ENCODE measurements around the gene TNXB.
"Not testable (repeated sequence)": the region's sequence is repeated elsewhere in the genome, so short reads cannot be mapped to it uniquely, and the experiment has no call there.

The TNXB gene

DNA sequence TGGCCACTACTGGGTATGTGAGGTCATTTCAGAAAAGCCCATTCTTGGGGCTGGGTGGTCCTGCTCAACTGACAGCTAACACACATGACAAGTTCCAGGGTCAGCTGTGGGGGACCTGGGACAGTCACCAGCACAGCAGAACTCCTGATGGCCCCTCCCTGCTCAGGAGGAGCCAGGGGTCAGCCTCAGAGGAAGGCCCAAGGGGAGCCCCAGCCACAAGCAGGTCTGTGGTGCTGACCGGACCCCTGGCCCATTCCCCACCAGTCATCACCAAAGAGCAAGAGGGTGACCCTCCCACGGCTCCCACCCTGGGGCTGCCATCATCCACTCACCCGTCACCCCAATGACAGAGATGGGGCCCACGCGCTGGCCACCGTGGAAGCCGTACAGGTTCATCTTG lies 52.9 kb downstream of the TNXB start:
- FAIRE-seq, result no peak

DNA sequence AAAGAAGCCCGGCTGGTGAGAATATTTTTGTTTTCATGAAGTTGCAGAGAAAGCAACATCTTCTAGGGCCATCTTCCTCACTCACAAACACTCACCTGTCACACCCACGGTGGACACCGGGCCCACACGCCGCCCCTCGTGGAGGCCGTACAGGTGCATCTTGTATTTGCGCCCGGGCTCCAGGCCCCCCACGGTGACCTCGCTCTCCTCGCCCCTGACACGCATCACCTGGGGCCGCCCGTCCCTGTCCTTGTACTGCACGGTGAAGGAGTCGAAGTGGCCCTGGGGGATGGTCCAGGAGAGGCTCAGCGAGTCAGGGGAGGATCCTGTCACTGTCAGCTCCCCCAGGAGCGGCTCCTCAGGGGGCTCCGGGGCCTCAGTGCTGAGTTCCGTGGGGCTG lies 53.4 kb downstream of the TNXB start:
- not testable (repeated sequence) for FAIRE-seq

DNA sequence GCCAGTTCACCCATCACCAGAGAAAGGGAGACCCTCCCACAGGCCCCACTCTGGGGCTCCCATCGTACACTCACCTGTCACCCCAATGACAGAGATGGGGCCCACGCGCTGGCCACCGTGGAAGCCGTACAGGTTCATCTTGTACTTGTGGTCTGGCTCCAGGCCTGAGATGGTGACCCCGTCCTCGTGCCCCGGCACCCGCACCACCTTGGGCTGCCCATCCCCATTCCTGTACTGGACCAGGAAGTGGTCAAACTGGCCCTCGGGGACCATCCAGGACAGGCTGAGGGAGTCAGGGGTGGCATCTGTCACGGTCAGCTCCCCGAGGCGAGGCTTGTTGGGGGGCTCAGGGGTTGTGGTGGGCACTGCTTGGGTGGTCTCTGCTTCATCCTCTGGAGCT lies 55.8 kb downstream of the TNXB start:
- not testable (repeated sequence) for FAIRE-seq

DNA sequence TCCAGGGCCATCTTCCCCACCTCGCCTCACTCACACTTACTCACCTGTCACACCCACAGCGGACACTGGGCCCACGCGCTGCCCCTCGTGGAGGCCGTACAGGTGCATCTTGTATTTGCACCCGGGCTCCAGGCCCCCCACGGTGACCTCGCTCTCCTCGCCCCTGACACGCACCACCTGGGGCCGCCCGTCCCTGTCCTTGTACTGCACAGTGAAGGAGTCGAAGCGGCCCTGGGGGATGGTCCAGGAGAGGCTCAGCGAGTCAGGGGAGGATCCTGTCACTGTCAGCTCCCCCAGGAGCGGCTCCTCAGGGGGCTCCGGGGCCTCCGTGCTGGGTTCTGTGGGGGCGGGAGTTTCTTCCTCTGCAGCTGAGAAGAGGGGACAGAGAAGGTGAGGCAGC lies 56.5 kb downstream of the TNXB start:
- not testable (repeated sequence) for FAIRE-seq

DNA sequence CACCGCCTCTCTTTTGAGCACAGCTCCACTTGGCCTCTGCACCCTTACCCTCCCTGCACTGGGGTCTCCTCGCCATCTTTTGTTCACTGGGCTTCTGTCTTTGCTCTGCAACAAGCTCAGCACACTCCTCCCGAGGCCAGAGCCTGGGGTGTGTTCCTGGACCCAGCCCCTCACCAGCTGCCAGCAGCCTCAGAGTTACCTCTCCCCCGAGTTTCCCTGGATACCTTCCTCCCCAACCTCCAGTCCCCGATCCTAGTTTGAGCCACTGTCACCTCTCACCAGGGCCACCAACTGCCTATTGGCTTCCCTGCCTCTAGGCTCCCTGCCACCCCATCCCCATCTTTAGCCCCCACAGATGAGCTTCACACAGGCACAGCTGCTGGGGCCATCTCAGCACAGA lies 58.6 kb downstream of the TNXB start:
- no peak for FAIRE-seq

DNA sequence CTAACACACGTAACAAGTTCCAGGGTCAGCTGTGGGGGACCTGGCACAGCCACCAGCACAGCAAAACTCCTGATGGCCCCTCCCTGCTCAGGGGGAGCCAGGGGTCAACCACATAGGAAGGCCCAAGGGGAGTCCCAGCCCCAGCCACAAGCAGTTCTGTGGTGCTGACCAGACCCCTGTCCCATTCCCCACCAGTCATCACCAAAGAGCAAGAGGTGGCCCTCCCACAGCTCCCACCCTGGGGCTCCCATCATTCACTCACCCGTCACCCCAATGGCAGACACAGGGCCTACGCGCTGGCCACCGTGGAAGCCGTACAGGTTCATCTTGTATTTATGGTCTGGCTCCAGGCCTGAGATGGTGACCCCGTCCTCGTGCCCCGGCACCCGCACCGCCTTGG lies 59.4 kb downstream of the TNXB start:
- FAIRE-seq, result not testable (repeated sequence)

DNA sequence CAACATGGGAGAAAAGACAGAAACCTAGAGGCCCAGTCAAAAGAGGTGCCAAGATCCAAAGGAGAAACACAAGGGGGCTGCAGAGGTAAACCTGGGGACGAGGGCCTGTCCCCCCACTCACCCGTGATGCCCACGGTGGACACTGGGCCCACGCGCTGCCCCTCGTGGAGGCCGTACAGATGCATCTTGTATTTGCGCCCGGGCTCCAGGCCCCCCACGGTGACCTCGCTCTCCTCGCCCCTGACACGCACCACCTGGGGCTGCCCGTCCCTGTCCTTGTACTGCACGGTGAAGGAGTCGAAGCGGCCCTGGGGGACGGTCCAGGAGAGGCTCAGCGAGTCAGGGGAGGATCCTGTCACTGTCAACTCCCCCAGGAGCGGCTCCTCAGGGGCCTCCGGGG lies 60.0 kb downstream of the TNXB start:
- not testable (repeated sequence) for FAIRE-seq

DNA sequence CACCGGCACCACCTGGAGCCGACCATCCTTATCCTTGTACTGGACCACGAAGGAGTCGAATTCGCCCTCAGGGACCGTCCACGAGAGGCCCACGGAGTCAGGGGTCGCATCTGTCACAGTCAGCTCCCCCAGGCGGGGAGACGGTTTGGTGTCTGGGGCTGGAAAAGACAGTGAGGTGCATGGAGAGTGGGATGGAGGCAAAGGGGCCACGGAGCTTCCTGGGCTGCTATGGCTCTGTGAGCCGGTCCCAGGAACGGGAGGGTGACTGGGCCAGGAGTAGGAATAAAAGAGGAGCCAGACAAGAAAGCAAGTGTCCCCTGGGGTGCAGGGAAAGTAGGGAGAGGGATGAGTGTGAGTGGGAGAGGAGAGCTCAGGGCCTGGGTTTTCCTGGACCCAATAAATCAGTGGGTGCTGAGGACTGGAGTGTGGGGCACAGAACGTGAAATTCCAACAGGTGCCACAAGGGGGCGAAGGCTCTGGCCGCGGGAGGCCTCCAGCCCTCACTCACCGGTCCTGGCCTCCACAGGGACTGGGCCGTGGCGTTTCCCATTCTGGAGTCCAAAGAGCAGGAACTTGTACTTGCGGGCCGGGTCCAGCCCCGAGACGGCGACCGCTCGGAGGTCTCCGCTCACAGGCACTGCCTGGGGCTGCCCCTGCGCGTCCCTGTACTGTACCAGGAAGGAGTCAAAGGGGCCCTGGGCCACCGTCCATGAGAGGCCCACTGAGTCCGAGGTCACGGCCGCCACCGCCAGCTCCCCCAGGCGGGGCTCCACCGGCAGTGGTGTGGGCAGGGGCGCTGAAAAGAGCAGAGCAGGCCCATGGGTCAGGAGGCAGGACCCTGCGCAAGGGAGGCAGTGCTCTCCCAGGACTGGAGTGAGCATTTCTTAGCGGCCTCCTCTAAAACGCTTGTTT lies 61.0 kb downstream of the TNXB start:
- FAIRE-seq, result no peak

DNA sequence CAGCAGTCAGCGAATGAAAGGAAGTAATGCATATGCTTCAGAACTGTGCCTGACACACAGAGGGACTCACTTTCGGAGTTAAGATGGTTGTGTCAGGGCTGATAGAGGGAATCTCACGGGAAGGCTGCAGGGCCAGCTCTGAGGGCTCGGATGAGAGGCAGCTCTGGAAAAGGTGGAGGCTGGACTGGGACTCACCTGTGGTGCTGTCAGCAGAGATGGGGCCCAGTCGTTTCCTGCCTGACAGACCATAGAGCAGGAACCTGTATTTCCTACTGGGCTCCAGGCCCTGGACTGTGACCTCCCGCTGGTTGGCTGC lies 61.6 kb downstream of the TNXB start:
- FAIRE-seq, result no peak

DNA sequence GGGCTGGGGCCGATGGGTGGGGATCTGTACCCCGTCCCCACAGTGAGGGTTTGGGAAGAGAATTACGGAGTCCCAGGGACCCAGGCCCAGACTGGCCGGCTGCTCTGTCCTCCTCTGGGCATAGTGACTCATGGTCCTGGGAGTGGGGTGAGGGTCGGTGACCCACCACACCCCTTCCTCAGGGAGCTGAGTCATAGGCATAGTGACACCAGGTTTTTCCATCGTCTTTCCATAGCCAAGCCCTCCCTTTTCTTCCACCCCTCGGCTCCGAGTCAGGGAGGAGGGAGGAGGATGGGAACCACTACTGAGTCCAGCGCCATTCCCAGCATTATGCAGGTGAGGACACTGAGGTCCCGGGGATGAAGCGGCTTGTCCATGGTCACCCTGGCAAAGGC lies 62.1 kb downstream of the TNXB start:
- FAIRE-seq, result no peak

DNA sequence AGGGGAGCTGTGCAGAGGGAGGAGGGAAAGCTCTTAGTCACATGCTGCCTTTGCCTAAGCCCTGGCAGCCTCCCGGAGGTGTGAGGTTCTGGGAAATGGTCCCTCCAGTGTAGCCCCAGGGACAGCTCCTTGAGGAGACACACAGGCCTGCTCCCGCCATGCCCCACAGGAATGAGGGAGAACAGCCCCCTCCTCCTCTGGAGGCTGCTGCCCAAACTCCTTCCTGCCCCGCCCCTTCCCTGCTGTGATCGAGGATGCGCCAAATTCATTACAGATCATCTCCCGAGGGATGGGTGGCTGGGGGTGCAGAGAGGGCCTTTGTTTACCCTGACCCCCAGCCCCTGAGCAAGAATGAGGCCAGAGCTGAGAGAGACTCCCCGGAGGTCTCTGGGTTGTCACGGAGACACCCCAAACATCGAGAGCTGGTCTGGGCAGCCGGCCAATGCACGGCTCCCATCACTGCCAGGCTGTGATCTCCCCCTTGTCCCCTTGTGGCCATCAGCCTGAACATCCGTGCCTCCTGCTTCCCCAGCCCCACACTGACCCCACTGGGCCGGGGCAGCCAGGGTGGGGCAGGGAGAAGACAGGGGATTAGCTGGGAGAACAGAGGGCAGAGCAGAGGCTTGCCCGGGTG lies 62.6 kb downstream of the TNXB start:
- FAIRE-seq, result no peak

DNA sequence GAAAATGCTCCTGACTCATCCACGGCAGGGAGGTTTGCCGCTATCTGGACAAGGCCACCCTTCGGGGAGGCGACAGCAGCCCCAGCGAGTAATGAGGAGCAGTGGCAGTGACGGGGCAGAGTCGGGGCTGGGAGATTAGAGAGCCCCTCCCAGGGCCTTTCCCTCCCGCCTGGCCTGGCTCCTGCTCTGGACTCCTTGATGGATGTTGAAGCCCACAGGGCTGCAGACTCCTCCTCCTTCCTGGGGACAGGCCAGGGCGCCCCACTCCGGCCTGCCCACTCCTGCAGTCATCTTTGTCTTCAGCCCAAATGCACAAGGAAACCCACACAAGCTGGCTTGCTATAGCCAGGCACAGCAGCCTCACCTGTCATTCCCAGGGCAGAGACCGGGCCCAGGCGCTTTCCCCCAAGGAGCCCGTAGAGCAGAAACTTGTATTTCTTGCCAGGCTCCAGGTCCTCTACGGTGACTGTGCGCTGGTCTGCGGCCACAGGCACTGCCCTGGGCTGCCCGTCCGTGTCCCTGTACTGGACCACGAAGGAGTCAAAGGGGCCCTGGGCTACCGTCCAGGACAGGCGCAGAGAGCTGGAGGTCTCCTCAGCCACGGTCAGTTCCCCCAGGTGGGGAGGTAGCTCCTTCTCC lies 63.2 kb downstream of the TNXB start:
- no peak for FAIRE-seq

DNA sequence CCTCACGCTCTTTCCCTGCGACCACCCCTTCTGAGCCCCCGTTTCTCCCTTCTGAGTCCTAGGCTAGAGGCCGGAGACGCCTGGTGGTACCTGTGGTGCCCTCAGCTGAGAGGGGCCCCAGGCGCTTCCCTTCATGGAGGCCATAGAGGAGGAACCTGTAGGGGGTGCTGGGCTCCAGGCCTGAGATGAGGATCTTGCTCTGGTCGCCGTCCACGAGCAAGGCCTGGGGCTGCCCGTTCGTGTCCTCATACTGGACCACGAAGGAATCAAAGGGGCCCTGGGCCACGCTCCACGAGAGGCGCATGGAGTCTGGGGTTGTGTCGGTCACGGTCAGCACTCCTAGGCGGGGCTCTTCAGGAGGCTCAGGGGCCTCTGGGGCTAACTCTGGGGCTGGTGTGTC lies 64.2 kb downstream of the TNXB start:
- not testable (repeated sequence) for FAIRE-seq

DNA sequence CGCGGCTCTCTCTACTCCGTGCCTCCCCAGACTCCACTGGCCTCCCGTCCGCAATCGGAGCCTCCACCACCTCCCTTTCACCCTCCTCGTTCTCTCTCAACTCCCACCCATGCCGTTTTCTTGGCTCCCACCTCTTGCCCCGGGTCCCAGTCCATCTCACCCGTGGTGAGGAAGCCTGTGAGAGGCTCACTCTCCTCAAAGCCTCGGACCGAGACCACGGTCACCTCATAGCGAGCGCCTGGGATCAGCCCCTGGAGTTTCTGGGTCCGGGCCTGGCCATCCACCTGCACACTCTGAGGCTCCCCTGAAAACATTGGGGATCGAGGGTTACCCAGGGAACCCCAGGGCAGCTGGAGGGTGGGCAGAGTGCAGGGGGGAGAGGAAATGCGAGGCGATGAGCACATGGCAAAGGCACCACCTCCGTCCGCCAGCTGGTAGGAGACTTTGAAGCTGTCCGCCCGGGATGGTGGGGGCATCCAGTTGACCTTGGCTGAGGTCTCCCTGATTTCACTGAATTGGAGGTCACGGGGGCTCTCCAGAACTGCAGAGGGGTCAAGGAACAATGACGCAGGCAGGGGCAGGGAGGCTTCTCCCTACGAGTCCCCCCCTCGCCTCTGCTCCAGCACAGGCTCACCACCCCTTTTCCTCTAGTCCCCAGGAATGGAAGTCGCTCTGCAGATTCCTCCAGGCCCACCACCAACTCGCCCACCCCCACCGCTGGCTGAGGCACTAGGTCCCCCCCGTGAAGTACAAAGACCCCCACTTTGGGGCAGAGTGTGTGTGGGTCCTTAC lies 65.4 kb downstream of the TNXB start:
- FAIRE-seq, result not testable (repeated sequence)

DNA sequence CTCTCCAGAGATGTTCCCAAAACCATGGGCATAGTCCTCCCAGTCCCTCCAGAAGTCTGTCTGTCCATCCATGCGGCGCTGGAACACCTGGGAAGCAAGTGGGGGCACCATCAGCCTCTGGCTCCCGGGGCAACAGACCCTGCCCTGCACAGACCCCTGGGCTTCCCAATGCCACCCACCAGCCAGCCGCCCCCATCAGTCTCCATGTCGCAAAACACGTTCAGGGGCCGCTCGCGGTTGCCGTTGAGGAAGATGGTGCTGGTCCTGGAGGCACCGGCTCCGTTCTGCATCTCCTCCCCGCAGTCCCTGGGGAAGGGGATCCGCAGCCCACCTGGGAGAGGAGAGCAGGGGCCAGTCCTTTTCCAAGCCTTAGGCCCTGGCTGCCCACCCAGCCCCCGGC lies 66.9 kb downstream of the TNXB start:
- not testable (repeated sequence) for FAIRE-seq

DNA sequence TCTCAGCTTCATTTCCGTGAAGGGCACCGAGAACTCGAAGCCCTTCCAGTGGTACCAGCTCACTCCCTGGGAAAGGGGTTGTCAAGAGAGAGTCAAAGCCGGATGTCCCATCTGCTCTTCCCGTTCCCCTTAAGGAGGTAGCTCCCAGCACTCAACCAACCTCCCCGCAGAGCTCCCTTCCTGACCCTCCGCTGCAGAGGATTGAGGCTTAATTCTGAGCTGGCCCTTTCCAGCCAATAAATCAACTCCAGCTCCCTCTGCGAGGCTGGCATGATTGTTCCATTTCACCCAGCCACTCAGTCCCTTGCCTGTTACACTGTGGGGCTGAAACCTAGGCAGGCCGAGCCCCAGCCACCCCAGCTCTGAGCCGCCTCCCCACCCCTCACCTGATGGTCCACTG lies 67.8 kb downstream of the TNXB start:
- not testable (repeated sequence) for FAIRE-seq

DNA sequence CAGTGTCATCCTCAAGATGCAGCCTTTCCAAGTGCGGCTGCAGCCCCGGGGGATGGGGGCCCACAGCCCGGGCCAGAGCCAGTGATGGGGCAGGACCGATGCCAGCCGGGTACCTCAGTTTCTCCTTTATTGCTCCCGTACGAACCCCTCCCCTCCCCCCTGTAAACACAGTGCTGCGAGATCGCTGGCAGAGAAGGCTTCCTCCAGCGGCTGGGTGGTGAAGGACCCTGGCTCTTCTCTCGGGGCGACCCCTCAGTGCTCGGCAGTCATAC lies 68.2 kb downstream of the TNXB start:
- FAIRE-seq, result not testable (repeated sequence)

DNA sequence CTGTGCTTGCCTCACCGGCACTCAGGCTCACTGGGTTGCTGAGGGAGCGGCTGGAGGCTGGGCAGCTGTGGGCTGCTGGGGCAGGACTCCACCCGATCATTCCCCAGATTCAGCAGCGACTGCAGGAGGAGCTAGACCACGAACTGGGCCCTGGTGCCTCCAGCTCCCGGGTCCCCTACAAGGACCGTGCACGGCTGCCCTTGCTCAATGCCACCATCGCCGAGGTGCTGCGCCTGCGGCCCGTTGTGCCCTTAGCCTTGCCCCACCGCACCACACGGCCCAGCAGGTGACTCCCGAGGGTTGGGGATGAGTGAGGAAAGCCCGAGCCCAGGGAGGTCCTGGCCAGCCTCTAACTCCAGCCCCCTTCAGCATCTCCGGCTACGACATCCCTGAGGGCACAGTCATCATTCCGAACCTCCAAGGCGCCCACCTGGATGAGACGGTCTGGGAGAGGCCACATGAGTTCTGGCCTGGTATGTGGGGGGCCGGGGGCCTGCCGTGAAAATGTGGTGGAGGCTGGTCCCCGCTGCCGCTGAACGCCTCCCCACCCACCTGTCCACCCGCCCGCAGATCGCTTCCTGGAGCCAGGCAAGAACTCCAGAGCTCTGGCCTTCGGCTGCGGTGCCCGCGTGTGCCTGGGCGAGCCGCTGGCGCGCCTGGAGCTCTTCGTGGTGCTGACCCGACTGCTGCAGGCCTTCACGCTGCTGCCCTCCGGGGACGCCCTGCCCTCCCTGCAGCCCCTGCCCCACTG lies 68.7 kb downstream of the TNXB start:
- FAIRE-seq, result not testable (repeated sequence)

DNA sequence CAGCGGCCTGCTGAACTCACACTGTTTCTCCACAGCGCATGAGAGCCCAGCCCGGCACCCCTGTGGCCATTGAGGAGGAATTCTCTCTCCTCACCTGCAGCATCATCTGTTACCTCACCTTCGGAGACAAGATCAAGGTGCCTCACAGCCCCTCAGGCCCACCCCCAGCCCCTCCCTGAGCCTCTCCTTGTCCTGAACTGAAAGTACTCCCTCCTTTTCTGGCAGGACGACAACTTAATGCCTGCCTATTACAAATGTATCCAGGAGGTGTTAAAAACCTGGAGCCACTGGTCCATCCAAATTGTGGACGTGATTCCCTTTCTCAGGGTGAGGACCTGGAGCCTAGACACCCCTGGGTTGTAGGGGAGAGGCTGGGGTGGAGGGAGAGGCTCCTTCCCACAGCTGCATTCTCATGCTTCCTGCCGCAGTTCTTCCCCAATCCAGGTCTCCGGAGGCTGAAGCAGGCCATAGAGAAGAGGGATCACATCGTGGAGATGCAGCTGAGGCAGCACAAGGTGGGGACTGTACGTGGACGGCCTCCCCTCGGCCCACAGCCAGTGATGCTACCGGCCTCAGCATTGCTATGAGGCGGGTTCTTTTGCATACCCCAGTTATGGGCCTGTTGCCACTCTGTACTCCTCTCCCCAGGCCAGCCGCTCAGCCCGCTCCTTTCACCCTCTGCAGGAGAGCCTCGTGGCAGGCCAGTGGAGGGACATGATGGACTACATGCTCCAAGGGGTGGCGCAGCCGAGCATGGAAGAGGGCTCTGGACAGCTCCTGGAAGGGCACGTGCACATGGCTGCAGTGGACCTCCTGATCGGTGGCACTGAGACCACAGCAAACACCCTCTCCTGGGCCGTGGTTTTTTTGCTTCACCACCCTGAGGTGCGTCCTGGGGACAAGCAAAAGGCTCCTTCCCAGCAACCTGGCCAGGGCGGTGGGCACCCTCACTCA lies 69.5 kb downstream of the TNXB start:
- FAIRE-seq, result not testable (repeated sequence)

DNA sequence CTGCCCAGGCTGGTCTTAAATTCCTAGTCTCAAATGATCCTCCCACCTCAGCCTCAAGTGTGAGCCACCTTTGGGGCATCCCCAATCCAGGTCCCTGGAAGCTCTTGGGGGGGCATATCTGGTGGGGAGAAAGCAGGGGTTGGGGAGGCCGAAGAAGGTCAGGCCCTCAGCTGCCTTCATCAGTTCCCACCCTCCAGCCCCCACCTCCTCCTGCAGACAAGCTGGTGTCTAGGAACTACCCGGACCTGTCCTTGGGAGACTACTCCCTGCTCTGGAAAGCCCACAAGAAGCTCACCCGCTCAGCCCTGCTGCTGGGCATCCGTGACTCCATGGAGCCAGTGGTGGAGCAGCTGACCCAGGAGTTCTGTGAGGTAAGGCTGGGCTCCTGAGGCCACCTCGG lies 70.3 kb downstream of the TNXB start:
- FAIRE-seq, result not testable (repeated sequence)
